WERI-Rb-1 (cell line): ENCODE results near the gene GRIPAP1.

Experiments
- DNase-seq: peaks from one replicate; pipeline ENCODE4 v3.0.0-alpha.2; 2020
- H3K27ac ChIP-seq: fragments of 250-450 bp; sonication (Bioruptor Pico); 2 replicates; pipeline ENCODE4 v1.5.1; 2020; ENCODE audit warnings: mild to moderate bottlenecking, moderate library complexity
- H3K27me3 ChIP-seq: fragments of 250-450 bp; sonication (Bioruptor Pico); 2 replicates; pipeline ENCODE4 v1.5.1; 2021; ENCODE audit warnings: mild to moderate bottlenecking, low read depth, moderate library complexity; ENCODE audit not compliant: insufficient read depth, severe bottlenecking
- H3K36me3 ChIP-seq: fragments of 250-450 bp; sonication (Bioruptor Pico); 2 replicates; pipeline ENCODE4 v1.5.1; 2020; ENCODE audit warnings: mild to moderate bottlenecking, moderate library complexity
- H3K4me3 ChIP-seq: 2 replicates; pipeline ENCODE4 v1.5.1; 2011; ENCODE audit warnings: low read depth, mild to moderate bottlenecking, control low read depth, low read length
- H3K9me3 ChIP-seq: fragments of 250-450 bp; sonication (Bioruptor Pico); 2 replicates; pipeline ENCODE4 v1.5.1; 2021; ENCODE audit warnings: mild to moderate bottlenecking, moderate library complexity; ENCODE audit not compliant: severe bottlenecking
- TF ChIP-seq, protein P1 (sequence below): IDR thresholded peaks from 2 replicates; pipeline ENCODE4 v1.5.1; 2011; ENCODE audit warnings: low read depth, mild to moderate bottlenecking, control low read depth, inconsistent platforms, low read length

The GRIPAP1 gene

DNA sequence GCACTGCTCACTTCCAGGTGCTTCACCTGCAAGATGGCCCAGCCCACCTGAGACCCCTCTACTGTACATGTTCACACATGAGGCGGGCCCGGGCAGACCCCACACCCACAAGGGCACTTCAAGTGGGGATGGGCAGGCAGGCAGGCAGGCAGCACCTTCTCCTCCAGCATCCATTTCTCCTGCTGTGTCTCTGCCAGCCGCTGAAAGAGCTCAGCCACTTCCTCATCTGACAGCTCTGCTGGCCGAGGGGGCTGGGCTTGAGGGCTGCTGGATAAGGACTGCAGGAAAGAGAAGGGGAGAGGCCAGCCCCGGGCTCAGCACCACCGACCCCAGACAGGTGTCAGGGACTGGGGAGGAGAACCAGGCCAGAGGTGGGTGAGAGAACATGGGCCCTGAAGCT lies 26.0 kb downstream of the GRIPAP1 start:
- no peak for DNase-seq
- no peak overlapping the region for H3K27ac ChIP-seq
- no peaks in the 10 kb centered on the region for H3K9me3 ChIP-seq
- TF ChIP-seq, protein P1, sequence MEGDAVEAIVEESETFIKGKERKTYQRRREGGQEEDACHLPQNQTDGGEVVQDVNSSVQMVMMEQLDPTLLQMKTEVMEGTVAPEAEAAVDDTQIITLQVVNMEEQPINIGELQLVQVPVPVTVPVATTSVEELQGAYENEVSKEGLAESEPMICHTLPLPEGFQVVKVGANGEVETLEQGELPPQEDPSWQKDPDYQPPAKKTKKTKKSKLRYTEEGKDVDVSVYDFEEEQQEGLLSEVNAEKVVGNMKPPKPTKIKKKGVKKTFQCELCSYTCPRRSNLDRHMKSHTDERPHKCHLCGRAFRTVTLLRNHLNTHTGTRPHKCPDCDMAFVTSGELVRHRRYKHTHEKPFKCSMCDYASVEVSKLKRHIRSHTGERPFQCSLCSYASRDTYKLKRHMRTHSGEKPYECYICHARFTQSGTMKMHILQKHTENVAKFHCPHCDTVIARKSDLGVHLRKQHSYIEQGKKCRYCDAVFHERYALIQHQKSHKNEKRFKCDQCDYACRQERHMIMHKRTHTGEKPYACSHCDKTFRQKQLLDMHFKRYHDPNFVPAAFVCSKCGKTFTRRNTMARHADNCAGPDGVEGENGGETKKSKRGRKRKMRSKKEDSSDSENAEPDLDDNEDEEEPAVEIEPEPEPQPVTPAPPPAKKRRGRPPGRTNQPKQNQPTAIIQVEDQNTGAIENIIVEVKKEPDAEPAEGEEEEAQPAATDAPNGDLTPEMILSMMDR, result no peak
- peaks cover 12% of the 10 kb centered on the region for H3K27me3 ChIP-seq
- H3K36me3 ChIP-seq, result peaks cover 13% of the 10 kb centered on the region; the same call in 1 of the 2 replicates
- no peak overlapping the region for H3K4me3 ChIP-seq

DNA sequence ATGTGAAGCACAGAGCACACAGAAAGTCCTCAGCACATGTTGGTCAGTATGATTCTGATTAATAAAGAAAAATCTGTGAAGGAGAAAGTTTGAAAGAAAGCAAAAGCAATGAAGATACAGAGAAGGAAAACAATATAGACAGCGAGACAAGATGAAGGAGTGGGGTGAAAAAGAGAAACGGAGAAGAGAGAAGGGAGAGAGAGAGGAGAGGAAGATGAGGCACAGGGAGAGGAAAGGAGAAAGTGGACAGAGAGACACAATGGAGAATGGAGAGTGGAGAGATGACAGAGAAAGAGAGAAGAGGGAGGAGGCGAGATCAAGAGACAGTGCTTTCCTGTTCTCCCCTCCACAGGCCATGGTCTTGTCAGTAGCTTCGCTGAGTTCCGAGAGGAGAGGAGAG lies 26.5 kb downstream of the GRIPAP1 start:
- H3K9me3 ChIP-seq, result no peaks in the 10 kb centered on the region
- H3K36me3 ChIP-seq, result peaks cover 12% of the 10 kb centered on the region; the same call in 1 of the 2 replicates
- no peak overlapping the region for H3K4me3 ChIP-seq
- peaks cover 9% of the 10 kb centered on the region for H3K27me3 ChIP-seq
- no peak for DNase-seq
- H3K27ac ChIP-seq, result no peak overlapping the region
- TF ChIP-seq, protein P1, result no peak

DNA sequence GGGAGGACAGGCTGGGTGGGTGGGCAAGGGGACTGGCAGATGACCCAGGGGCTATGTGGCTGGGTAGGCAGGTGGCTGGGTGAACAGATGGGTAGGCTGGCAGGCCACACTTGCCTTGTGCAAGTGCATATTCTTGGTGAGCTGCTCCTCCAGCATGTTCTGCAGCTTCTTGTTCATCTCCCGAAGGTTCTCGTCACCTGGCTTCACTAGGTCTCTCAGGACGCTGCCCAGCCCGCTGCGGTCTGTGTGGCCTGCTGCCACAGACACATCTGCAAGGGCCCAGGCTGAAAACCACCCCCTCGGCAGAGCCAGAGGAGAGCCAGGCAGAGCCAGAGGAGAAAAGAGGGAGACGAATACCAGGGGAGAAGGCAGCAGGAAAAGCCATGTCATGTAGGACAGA lies 27.0 kb downstream of the GRIPAP1 start:
- Histone ChIP-seq H3K27ac (no peak overlapping the region), H3K27me3 (peaks cover 9% of the 10 kb centered on the region), H3K36me3 (peaks cover 9% of the 10 kb centered on the region; the same call in 1 of the 2 replicates)

DNA sequence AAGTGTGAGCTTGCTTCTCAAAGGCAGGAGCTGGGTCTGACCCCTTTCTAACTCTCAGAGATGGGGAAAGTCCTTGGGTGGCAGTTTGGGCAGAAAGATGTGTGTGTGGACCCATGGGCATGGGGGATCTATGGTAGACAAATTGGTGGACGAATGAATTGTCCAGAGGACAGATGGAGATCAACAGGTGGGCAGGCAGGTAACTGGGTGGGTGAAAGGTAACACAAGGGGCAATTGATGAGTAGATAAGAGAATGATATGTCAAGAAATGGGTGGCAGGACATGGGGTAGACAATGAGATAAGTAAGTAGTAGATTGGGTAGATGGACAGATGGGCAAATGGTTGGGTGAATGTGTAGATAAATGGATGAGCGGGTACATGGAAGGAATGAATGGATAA lies 27.5 kb downstream of the GRIPAP1 start:
- H3K27ac ChIP-seq, result no peak overlapping the region
- H3K9me3 ChIP-seq, result no peaks in the 10 kb centered on the region
- peaks cover 6% of the 10 kb centered on the region for H3K27me3 ChIP-seq
- H3K4me3 ChIP-seq, result no peak overlapping the region
- DNase-seq, result no peak
- TF ChIP-seq, protein P1, result no peak
- H3K36me3 ChIP-seq, result peaks cover 9% of the 10 kb centered on the region; the same call in 1 of the 2 replicates

More for the DNA sequence above, 27.0 kb downstream of the GRIPAP1 start:
- Histone ChIP-seq H3K4me3 (no peak overlapping the region), H3K9me3 (no peaks in the 10 kb centered on the region)
- TF ChIP-seq, protein P1, result no peak
- no peak for DNase-seq

DNA sequence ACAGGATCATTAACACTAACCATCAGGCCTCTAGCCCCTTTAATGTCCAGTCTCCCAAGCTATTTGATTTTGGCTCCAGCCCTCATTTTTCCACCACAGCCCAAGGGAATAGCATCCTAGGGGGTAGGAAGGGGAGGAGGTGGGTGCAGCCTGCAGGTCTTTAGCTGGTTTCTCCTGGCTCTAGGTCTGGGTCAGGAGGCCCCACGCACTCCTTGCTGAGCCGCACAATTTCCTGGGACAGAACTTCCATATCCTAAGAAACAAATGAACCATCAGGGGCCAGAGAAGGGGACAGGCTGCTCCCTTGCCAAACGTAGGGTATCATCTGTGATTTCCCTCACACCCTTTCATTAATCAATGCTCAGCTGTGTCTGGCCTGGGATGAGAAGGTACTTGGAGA lies 28.0 kb downstream of the GRIPAP1 start:
- peaks cover 9% of the 10 kb centered on the region; the same call in 1 of the 2 replicates for H3K36me3 ChIP-seq
- H3K27ac ChIP-seq, result no peak overlapping the region
- DNase-seq, result no peak
- TF ChIP-seq, protein P1, result no peak
- H3K9me3 ChIP-seq, result no peaks in the 10 kb centered on the region
- H3K4me3 ChIP-seq, result no peak overlapping the region
- H3K27me3 ChIP-seq, result peaks cover 5% of the 10 kb centered on the region
